SU-DHL-6 (cell line): Measurements from ENCODE around the gene DAAM1.

Source experiments
- H2AFZ ChIP-seq: fragments of 200-600 bp; sonication (generic); 2 replicates; pipeline ENCODE4 v1.6.1; 2014; ENCODE audit warnings: low read depth, mild to moderate bottlenecking, moderate library complexity, mixed read lengths, antibody characterized with exemption, low read length; ENCODE audit not compliant: severe bottlenecking
- H3F3A ChIP-seq: fragments of 200-600 bp; shearing (Covaris generic); 2 replicates; pipeline ENCODE4 v1.6.0; 2016; ENCODE audit warnings: antibody characterized with exemption, mild to moderate bottlenecking; ENCODE audit not compliant: insufficient read depth
- H3K27ac ChIP-seq: fragments of 200-600 bp; sonication (generic); 2 replicates; pipeline ENCODE4 v1.5.1; 2016; ENCODE audit warnings: low read depth, mild to moderate bottlenecking, low read length, moderate library complexity, mixed read lengths
- H3K27me3 ChIP-seq: fragments of 200-600 bp; sonication (generic), shearing (Covaris generic); 2 replicates; pipeline ENCODE4 v1.6.0; 2014; ENCODE audit warnings: mild to moderate bottlenecking, low read length
- H3K36me3 ChIP-seq: fragments of 200-600 bp; sonication (generic); 2 replicates; pipeline ENCODE4 v1.6.1; 2014; ENCODE audit warnings: mild to moderate bottlenecking, low read length, mixed read lengths
- H3K4me2 ChIP-seq: fragments of 300-600, 200-600 bp; shearing (Covaris generic), sonication (generic); 2 replicates; pipeline ENCODE4 v1.6.0; 2014; ENCODE audit warnings: low read length, low read depth, mild to moderate bottlenecking; ENCODE audit not compliant: poor library complexity, severe bottlenecking
- H3K4me3 ChIP-seq: fragments of 200-600 bp; sonication (generic); 2 replicates; pipeline ENCODE4 v1.5.1; 2014; ENCODE audit warnings: antibody characterized with exemption, low read length, mild to moderate bottlenecking, mixed read lengths; ENCODE audit not compliant: insufficient read depth, poor library complexity, severe bottlenecking
- H3K79me2 ChIP-seq: fragments of 200-600 bp; sonication (generic); 2 replicates; pipeline ENCODE4 v1.6.1; 2014; ENCODE audit warnings: mild to moderate bottlenecking, low read length, moderate library complexity; ENCODE audit not compliant: insufficient read depth
- H3K9ac ChIP-seq: fragments of 200-600 bp; sonication (generic); 2 replicates; pipeline ENCODE4 v1.7.0; 2014; ENCODE audit warnings: mild to moderate bottlenecking, low read length
- H3K9me2 ChIP-seq: fragments of 200-600 bp; sonication (generic); replicated peaks from 2 replicates; pipeline ENCODE4 v1.6.1; 2014; ENCODE audit warnings: low read length; ENCODE audit not compliant: insufficient read depth
- H3K9me3 ChIP-seq: fragments of 200-600 bp; sonication (generic); 2 replicates; pipeline ENCODE4 v1.6.1; 2014; ENCODE audit warnings: low read length, mixed read lengths; ENCODE audit not compliant: insufficient read depth
- H4K20me1 ChIP-seq: fragments of 200-600 bp; sonication (generic); 2 replicates; pipeline ENCODE4 v1.6.1; 2014; ENCODE audit warnings: low read depth, mild to moderate bottlenecking, antibody characterized with exemption, low read length, moderate library complexity, mixed read lengths
- CTCF ChIP-seq: fragments of 200-600 bp; sonication (generic); IDR thresholded peaks from one replicate; pipeline ENCODE4 v1.5.1; 2017; ENCODE audit warnings: antibody characterized with exemption, mild to moderate bottlenecking, low read length, moderate library complexity; ENCODE audit not compliant: insufficient read depth, poor library complexity, severe bottlenecking
- EZH2phosphoT487 ChIP-seq: fragments of 200-600 bp; sonication (generic), shearing (Covaris generic); conservative IDR thresholded peaks from 2 replicates; pipeline ENCODE4 v1.6.1; 2018; ENCODE audit warnings: mild to moderate bottlenecking, antibody characterized with exemption, low read length, moderate library complexity, mixed read lengths

DAAM1 gene

DNA sequence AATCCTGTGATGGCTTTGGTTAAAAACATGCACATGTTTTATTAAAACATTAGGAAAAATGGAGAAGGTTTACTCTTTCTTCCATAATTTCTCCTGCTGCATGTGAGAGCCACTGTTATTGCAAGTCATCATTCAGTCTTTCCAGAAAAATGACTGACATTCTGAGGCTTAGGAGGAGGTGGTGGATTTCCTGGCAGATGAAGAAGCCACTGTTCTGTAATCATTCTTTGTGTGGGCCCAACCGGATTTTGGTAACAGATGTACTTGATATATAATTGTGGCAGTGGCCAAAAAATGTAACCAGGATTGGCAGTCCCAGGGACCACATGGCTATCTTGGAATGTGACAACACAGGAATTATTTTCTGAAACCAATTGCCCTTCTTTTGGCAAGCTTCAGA lies 120.2 kb downstream of the DAAM1 start:
- Histone ChIP-seq H3F3A (no peaks in the 10 kb centered on the region), H3K79me2 (peaks cover 9% of the 10 kb centered on the region; the same call in 1 of the 2 replicates), H2AFZ (no peak overlapping the region), H3K9me3 (no peaks in the 10 kb centered on the region), H3K4me2 (no peak overlapping the region), H4K20me1 (no peaks in the 10 kb centered on the region), H3K9me2 (no peaks in the 10 kb centered on the region), H3K4me3 (no peak overlapping the region), H3K27ac (no peak overlapping the region), H3K36me3 (0 out of 2 replicates have a peak, but pooled peaks cover 2% of the 10 kb centered on the region), H3K9ac (no peak overlapping the region), H3K27me3 (no peaks in the 10 kb centered on the region)
- TF ChIP-seq CTCF (no peak), EZH2phosphoT487 (no peak)

DNA sequence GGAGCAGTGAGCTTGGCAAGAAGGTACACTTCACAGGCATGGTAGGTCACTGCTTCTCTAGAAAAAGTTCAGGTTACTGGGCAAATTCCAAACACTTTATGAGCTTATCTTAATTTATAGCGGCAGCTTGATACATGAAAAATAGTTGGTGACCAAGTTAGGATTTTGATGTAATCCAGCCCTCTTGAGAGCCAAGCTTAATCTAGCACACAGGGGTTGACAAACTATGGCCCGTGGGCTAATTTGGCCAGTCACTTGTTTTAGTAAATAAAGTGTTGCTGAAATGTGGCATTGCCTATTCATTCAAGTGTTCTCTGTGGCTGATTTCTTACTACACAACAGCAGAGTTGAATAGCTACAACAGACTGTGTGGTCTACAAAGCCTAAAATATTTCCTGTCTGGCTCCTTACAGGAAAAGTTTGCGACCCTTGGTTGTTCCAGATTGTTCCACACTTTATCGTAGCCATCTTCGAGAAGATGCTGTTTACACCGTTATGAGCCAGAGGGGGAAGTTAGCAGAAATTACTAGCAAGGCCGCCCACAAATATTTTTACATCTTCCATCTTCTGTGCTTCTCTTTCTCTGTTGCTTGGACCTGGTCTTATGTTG lies 120.9 kb downstream of the DAAM1 start:
- no peak overlapping the region for H3K27ac ChIP-seq
- H4K20me1 ChIP-seq, result no peaks in the 10 kb centered on the region

DNA sequence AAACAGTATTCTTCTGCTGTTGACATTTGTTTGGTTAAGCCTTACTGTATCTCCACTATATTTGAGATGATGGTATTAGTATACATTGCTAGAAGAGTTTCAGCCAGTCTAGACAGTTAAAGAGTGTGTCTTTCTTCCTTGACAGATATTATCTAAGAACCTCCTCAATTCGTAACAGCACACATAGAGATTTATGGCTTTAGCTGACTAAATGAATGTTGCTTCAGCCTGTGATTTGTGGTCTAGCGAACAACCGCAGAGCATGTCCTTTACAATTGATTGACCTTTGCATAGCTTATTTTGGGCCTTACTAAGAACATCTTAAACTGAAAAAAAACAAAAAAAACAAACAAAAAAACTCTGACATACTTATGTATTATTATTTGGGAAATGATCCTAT lies 122.2 kb downstream of the DAAM1 start:
- H3K9ac ChIP-seq, result no peak overlapping the region
- H4K20me1 ChIP-seq, result no peaks in the 10 kb centered on the region
- H3K4me3 ChIP-seq, result no peak overlapping the region
- peak overlapping the region; percentile 17 for H3K4me2 ChIP-seq
- peaks cover 9% of the 10 kb centered on the region; the same call in 1 of the 2 replicates for H3K79me2 ChIP-seq
- no peak overlapping the region for H2AFZ ChIP-seq
- no peaks in the 10 kb centered on the region for H3F3A ChIP-seq
- no peak overlapping the region for H3K27ac ChIP-seq
- TF ChIP-seq CTCF (no peak), EZH2phosphoT487 (no peak)
- no peaks in the 10 kb centered on the region for H3K27me3 ChIP-seq
- H3K9me3 ChIP-seq, result no peaks in the 10 kb centered on the region
- H3K9me2 ChIP-seq, result no peaks in the 10 kb centered on the region
- H3K36me3 ChIP-seq, result 0 out of 2 replicates have a peak, but pooled peaks cover 2% of the 10 kb centered on the region

More for the DNA sequence above, 120.9 kb downstream of the DAAM1 start:
- no peaks in the 10 kb centered on the region for H3K9me3 ChIP-seq
- H3K4me3 ChIP-seq, result no peak overlapping the region
- H3F3A ChIP-seq, result no peaks in the 10 kb centered on the region
- peaks cover 9% of the 10 kb centered on the region; the same call in 1 of the 2 replicates for H3K79me2 ChIP-seq
- no peak overlapping the region for H2AFZ ChIP-seq
- H3K36me3 ChIP-seq, result 0 out of 2 replicates have a peak, but pooled peaks cover 2% of the 10 kb centered on the region
- no peak for TF ChIP-seq CTCF
- TF ChIP-seq EZH2phosphoT487, result no peak
- no peak overlapping the region for H3K4me2 ChIP-seq
- H3K27me3 ChIP-seq, result no peaks in the 10 kb centered on the region
- no peak overlapping the region for H3K9ac ChIP-seq
- no peaks in the 10 kb centered on the region for H3K9me2 ChIP-seq
